Measurements from ENCODE around the gene PTPRM. TPM values are rescaled to one million over a fixed set of nuclear protein-coding genes. Genes with fewer than 3 reads are reported as not detected.

PTPRM gene
- polyA plus RNA-seq, 6 donors from 2014 or later, result not detected

DNA sequence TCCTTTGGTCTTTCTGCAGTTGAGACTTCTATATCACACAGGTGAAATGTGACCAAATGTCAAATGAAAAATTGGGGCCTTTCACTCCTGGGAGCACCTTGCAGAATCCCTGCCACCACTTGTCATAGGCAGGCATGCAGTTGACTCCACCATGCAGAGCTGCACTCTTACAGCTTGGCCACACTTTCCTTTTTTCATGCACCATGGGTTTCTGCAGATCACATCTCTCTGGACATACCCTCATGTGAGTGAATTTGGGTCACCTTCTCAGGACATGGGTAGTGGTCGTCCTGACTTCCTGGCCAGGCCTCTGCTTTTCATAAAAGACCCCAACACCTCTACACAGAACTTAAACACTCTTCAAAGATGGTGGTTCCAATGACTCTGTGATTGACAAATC is 887.0 kb downstream of the PTPRM start:
- H3K4me3 Mint-ChIP-seq, result no peak overlapping the region
- H3K36me3 Mint-ChIP-seq, result no peaks in the 10 kb centered on the region
- no peak for DNase-seq
- H3K27ac Mint-ChIP-seq, result peak overlapping the region in 1 of 6 donors; percentile 59
- H3K4me1 Mint-ChIP-seq, result no peaks in the 10 kb centered on the region
- H3K27me3 Mint-ChIP-seq, result peaks cover 0 to 18% (median 10%) of the 10 kb centered on the region in 3 donors
- no peaks in the 10 kb centered on the region for H3K9me3 Mint-ChIP-seq
- ATAC-seq (ENCODE audit: low read depth in 2 of 2), result no peak

DNA sequence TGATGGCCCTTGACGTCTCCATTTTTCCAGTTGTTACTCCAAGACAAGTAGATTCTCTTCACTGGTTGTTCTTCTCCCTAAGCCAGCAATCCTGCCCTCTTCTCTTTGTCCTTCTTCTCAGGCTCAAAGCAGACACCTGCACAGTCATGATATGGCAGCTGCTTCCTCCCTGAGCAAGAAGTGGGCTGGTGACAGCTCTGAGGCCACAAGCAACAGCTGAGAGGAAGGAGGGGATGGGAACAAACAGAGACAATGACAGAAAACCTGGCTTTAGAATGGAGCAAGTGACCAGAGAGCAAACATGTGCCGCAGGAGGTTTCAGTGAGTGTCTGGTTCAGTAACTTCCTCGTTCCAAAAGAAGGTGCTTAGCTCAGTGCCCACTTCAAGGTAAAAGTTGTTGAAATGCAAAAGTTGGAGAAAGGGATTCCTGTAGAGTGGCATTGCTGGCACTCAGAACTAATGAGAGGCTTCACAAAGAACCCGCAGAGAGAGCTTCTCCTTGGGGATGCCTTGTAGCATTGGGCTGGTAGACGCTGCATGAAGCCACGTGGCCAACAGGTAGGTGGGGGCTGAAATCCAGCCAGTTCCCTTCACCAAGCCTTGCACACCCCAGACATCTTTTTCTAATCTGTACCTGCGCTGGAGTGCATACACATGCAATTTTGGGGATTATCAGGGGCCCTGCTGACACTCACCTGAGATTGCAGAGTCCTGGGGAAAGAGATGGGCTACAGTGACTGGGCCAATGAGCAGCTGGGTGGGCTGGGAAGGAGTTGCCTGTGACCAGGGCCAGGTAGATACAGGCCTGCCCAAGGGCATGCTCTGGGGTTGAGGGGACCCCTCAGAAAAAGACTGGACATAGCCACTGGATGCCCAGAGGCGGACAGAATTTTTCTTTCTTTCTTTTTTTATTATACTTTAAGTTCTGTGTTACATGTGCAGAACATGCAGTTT is 888.8 kb downstream of the PTPRM start:
- no peak overlapping the region for H3K27ac Mint-ChIP-seq

More for the DNA sequence above, 888.8 kb downstream of the PTPRM start:
- H3K4me1 Mint-ChIP-seq, result no peaks in the 10 kb centered on the region
- no peak for DNase-seq
- no peaks in the 10 kb centered on the region for H3K36me3 Mint-ChIP-seq
- H3K9me3 Mint-ChIP-seq, result no peaks in the 10 kb centered on the region
- peaks cover 4 to 7% (median 5%) of the 10 kb centered on the region in 3 donors for H3K27me3 Mint-ChIP-seq
- no peak overlapping the region for H3K4me3 Mint-ChIP-seq
- no peak for ATAC-seq (ENCODE audit: low read depth in 2 of 2)

Measured in naive B cell (primary cell).